ENCODE measurements around the gene WDFY3. TPM values are rescaled to one million over a fixed set of nuclear protein-coding genes. Genes with fewer than 3 reads are reported as not detected.

WDFY3 gene
- total and polyA plus RNA-seq, 9 donors = 13.2 to 90.0 (median 77.4) TPM

- Histone ChIP-seq H3K36me3 (no peaks in the 10 kb centered on the region), H3K27ac (no peak overlapping the region), H3K9me3 (no peaks in the 10 kb centered on the region), H3K4me3 (no peak overlapping the region), H3K27me3 (no peaks in the 10 kb centered on the region), H3K4me1 (ENCODE audit: insufficient read depth) (peaks cover 6% of the 10 kb centered on the region)
- intact Hi-C loops (cut with DNase I) = no loop called here
- TF ChIP-seq CTCF (IDR thresholded peaks at IDR 0.05) = no peak
- TF ChIP-seq EP300 (IDR thresholded peaks at IDR 0.05) = no peak
- no peak for TF ChIP-seq POLR2A (IDR thresholded peaks at IDR 0.05)
- 70 to 84% (median 78%) methylated on average over 3 of the region's 3 CpGs for WGBS, 3 donors
- no peak for DNase-seq
These were observed 29.0 kb downstream of the WDFY3 start for GRCh38 chr4:84937381-84937977.

GRCh38 chr4:84936123-84936522 lies 30.4 kb downstream of the WDFY3 start:
- H3K36me3 ChIP-seq = no peaks in the 10 kb centered on the region
- no peak overlapping the region for H3K27ac ChIP-seq
- no peaks in the 10 kb centered on the region for H3K9me3 ChIP-seq
- TF ChIP-seq EP300 (IDR thresholded peaks at IDR 0.05) (no peak), CTCF (IDR thresholded peaks at IDR 0.05) (no peak), POLR2A (IDR thresholded peaks at IDR 0.05) (no peak)
- H3K27me3 ChIP-seq = no peaks in the 10 kb centered on the region
- intact Hi-C loops (cut with DNase I) = no loop called here
- no peak for DNase-seq
- peaks cover 6% of the 10 kb centered on the region for H3K4me1 ChIP-seq (ENCODE audit: insufficient read depth)
- H3K4me3 ChIP-seq = no peak overlapping the region
- WGBS, 3 donors = 89 to 93% (median 90%) methylated on average over 2 of the region's 2 CpGs

- no peak overlapping the region for H3K4me3 ChIP-seq
- intact Hi-C loops (cut with DNase I) = no loop called here
- no peaks in the 10 kb centered on the region for H3K36me3 ChIP-seq
- no peak for DNase-seq
- TF ChIP-seq EP300 (IDR thresholded peaks at IDR 0.05) (no peak), POLR2A (IDR thresholded peaks at IDR 0.05) (no peak), CTCF (IDR thresholded peaks at IDR 0.05) (no peak)
- no peaks in the 10 kb centered on the region for H3K9me3 ChIP-seq
- WGBS, 3 donors = 91 to 94% (median 91%) methylated on average over 1 of the region's 1 CpG
- H3K27me3 ChIP-seq = no peaks in the 10 kb centered on the region
- no peak overlapping the region for H3K27ac ChIP-seq
- peaks cover 4% of the 10 kb centered on the region for H3K4me1 ChIP-seq (ENCODE audit: insufficient read depth)
These were observed 34.0 kb downstream of the WDFY3 start for GRCh38 chr4:84932462-84932861.

GRCh38 chr4:84931961-84932360 lies 34.5 kb downstream of the WDFY3 start:
- WGBS, 3 donors = 86 to 89% (median 87%) methylated on average over 3 of the region's 3 CpGs
- H3K27me3 ChIP-seq = no peaks in the 10 kb centered on the region
- no peak overlapping the region for H3K4me3 ChIP-seq
- peaks cover 2% of the 10 kb centered on the region for H3K4me1 ChIP-seq (ENCODE audit: insufficient read depth)
- no peaks in the 10 kb centered on the region for H3K9me3 ChIP-seq
- no peak for DNase-seq
- H3K27ac ChIP-seq = no peak overlapping the region
- H3K36me3 ChIP-seq = no peaks in the 10 kb centered on the region
- TF ChIP-seq POLR2A (IDR thresholded peaks at IDR 0.05) (no peak), CTCF (IDR thresholded peaks at IDR 0.05) (no peak), EP300 (IDR thresholded peaks at IDR 0.05) (no peak)
- intact Hi-C loops (cut with DNase I) = no loop called here
